Middle frontal gyrus (tissue), 1 donor: ENCODE measurements around the gene MEIOSIN.
"Not testable (repeated sequence)": the region's sequence is repeated elsewhere in the genome, so short reads cannot be mapped to it uniquely, and the experiment has no call there.

Source experiments
- DNase-seq: peaks from one replicate; pipeline ENCODE4 v3.0.0-alpha.2; 2015; ENCODE audit warnings: low spot score; ENCODE audit errors: extremely low spot score

Gene MEIOSIN

GRCh38 chr19:45720065-45720464 is 13.2 kb upstream of the MEIOSIN start:
- DNase-seq = not testable (repeated sequence)

GRCh38 chr19:45728683-45729082 is 4.6 kb upstream of the MEIOSIN start:
- not testable (repeated sequence) for DNase-seq

GRCh38 chr19:45729800-45730290 is 3.4 kb upstream of the MEIOSIN start:
- no peak for DNase-seq

- peak; percentile 96 for DNase-seq
Measured at GRCh38 chr19:45730368-45731288, 2.6 kb upstream of the MEIOSIN start, which contains the start of gene FBXO46. FBXO46 (minus strand) TSS chr19:45730896; CDS start chr19:45713495, 17,401 bp downstream.

GRCh38 chr19:45739498-45740439 is 6.5 kb downstream of the MEIOSIN start:
- no peak for DNase-seq

- no peak for DNase-seq
Measured at GRCh38 chr19:45742969-45743368, 9.7 kb downstream of the MEIOSIN start.

- no peak for DNase-seq
Measured at GRCh38 chr19:45745606-45746005, 12.4 kb downstream of the MEIOSIN start.

- no peak for DNase-seq
Measured at GRCh38 chr19:45746866-45747265, 13.6 kb downstream of the MEIOSIN start.

- no peak for DNase-seq
Measured at GRCh38 chr19:45747513-45747912, 14.3 kb downstream of the MEIOSIN start.

GRCh38 chr19:45751483-45751882 is 18.2 kb downstream of the MEIOSIN start:
- not testable (repeated sequence) for DNase-seq

- no peak for DNase-seq
Measured at GRCh38 chr19:45752639-45753038, 19.4 kb downstream of the MEIOSIN start.

GRCh38 chr19:45753548-45753947 is 20.3 kb downstream of the MEIOSIN start:
- no peak for DNase-seq

- DNase-seq = no peak
Measured at GRCh38 chr19:45754323-45754722, 21.1 kb downstream of the MEIOSIN start.

- no peak for DNase-seq
Measured at GRCh38 chr19:45757695-45758094, 24.5 kb downstream of the MEIOSIN start.

- DNase-seq = no peak
Measured at GRCh38 chr19:45758921-45759320, 25.7 kb downstream of the MEIOSIN start.

GRCh38 chr19:45761714-45762113 is 28.5 kb downstream of the MEIOSIN start:
- no peak for DNase-seq

- no peak for DNase-seq
Measured at GRCh38 chr19:45762870-45763631, 29.8 kb downstream of the MEIOSIN start.

- DNase-seq = no peak
Measured at GRCh38 chr19:45763691-45764294, 30.6 kb downstream of the MEIOSIN start.

GRCh38 chr19:45764475-45764874 is 31.2 kb downstream of the MEIOSIN start:
- DNase-seq = no peak

GRCh38 chr19:45764945-45765701 is 31.9 kb downstream of the MEIOSIN start:
- no peak for DNase-seq
